GM12892 (cell line): ENCODE results near the gene MMEL1.

Experiments used
- POLR2A ChIP-seq: IDR thresholded peaks from 2 replicates; pipeline ENCODE4 v1.6.1; 2011; ENCODE audit warnings: low read depth, low read length, control low read depth
- POLR2AphosphoS5 ChIP-seq: IDR thresholded peaks from 2 replicates; pipeline ENCODE4 v1.6.1; 2011; ENCODE audit warnings: low read depth, low read length, control low read depth

- TF ChIP-seq POLR2A: no peak
- TF ChIP-seq POLR2AphosphoS5: no peak
These were observed 5.1 kb downstream of the MMEL1 start for GRCh38 chr1:2627746-2628145.
